ENCODE results near the gene ADH1A. TPM values are rescaled to one million over a fixed set of nuclear protein-coding genes. Genes with fewer than 3 reads are reported as not detected.

ADH1A gene
- not detected in 2 replicates for polyA plus RNA-seq (2013)

DNA sequence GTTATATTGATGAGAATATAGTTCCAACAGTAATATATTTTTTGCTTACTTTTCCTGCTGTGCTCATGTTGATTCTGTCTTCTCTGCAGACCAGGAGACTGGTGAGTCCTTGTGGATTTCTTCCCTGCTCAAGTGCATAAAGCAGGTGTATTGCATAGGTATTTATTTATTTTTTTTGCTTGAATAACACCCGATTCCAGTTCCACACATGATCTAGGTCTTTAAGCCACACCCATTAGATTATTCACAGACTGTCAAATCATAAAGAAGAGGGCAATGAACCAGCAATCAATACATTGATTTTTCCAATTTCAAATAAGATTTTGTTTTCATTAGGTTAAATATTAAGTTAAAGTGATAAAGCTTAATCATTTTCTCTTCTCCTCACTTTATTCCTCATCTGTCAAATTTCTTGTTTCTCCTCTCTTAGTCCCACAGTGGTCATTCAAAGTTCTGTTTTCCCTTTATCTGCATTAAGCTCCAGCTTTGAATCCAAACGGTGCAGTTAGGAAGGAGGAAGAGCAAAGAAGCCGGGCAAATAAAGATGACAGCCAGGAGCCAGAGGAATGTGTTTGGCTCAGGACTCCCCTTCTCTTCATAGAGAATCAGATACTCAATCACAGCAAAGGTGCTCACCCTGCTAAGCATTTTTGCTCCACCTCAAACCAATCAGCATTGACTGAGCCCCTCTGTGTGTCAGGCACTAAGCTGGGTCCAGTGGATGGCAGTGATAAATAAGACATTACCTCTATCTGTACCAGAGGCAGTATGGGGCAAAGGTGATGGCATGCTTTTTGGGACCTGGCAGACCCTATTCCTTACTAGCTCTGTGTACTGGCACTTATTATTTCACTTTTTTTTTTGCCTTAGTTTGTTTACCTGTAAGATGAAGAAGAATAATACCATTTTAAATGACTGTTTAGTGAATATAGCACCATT, at the start of gene ADH1A:
ADH1A (minus strand) TSS at position 138 of the 939 bp plus-strand sequence; CDS start at position 67, 71 bp downstream.
- H3K9me3 ChIP-seq (ENCODE audit: insufficient read depth, low read depth, low read length), result no peaks in the 10 kb centered on the region
- no CpG with 5 or more reads among the region's 3 CpGs for WGBS (ENCODE audit: extremely low coverage, insufficient coverage, insufficient read length)
- H3K4me3 ChIP-seq (ENCODE audit: low read depth, low read length), result no peak within 1 kb of the TSS
- H2BK5ac ChIP-seq (ENCODE audit: low read depth, low read length, poor library complexity), result no peak within 1 kb of the TSS
- H2AK5ac ChIP-seq (ENCODE audit: low read length), result no peak within 1 kb of the TSS
- no peak within 1 kb of the TSS for H3K9ac ChIP-seq (ENCODE audit: low read length)
- no peak within 1 kb of the TSS for H3K18ac ChIP-seq (ENCODE audit: low read length)
- no peak within 1 kb of the TSS for H2AFZ ChIP-seq (ENCODE audit: insufficient read depth, low read length, poor library complexity)
- no peak within 1 kb of the TSS for H4K91ac ChIP-seq (ENCODE audit: low read depth, low read length)
- H4K12ac ChIP-seq (ENCODE audit: low read depth, low read length), result no peak within 1 kb of the TSS
- no peak within 1 kb of the TSS for H3K23ac ChIP-seq (ENCODE audit: low read length)
- no peak within 1 kb of the TSS for H3K27ac ChIP-seq (ENCODE audit: low read depth, low read length)
- no peak for DNase-seq
- no peaks in the 10 kb centered on the region for H3K79me2 ChIP-seq (ENCODE audit: control insufficient read depth, insufficient read depth, low read length, poor library complexity)
- no peak within 1 kb of the TSS for H2BK120ac ChIP-seq (ENCODE audit: insufficient read depth, low read length, poor library complexity)
- H4K8ac ChIP-seq (ENCODE audit: low read depth, low read length), result no peak within 1 kb of the TSS
- H3K36me3 ChIP-seq (ENCODE audit: control insufficient read depth in 1 of 2, insufficient read depth in 2 of 2, low read length in 2 of 2), result no peaks in the 10 kb centered on the region
- no peak within 1 kb of the TSS for H3K4me2 ChIP-seq (ENCODE audit: low read length)
- H3K4me1 ChIP-seq (ENCODE audit: control insufficient read depth in 1 of 2, insufficient read depth in 2 of 2, low read length in 2 of 2), result no peaks in the 10 kb centered on the region
- no peak within 1 kb of the TSS for H3K14ac ChIP-seq (ENCODE audit: low read length)
- no peak within 1 kb of the TSS for H3K4ac ChIP-seq (ENCODE audit: low read depth, low read length)
- no peaks in the 10 kb centered on the region for H3K27me3 ChIP-seq (ENCODE audit: insufficient read depth, low read length)
- H2BK12ac ChIP-seq (ENCODE audit: low read length), result no peak within 1 kb of the TSS
- H3K79me1 ChIP-seq (ENCODE audit: low read length), result no peaks in the 10 kb centered on the region

DNA sequence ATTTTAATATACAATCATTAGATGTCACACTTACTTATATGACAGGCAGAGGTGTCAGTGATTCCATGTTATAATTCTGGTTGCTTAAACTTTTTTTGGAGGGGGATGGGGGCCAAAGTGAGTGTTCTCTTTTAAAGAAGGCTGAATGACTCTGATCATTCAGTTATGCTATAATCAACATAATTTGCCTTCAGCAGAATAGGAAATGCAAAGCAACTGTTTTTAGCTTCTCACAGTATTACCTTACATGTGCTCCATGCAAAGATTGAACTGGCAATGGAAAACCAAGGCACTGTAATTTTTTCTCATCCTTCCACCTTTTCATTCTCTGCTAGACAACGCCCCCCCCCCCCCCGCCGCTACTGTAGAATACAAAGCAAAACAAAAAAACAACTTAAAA, 48.4 kb upstream of the ADH1A start:
- Histone ChIP-seq H2BK5ac (ENCODE audit: low read depth, low read length, poor library complexity) (no peak overlapping the region), H4K8ac (ENCODE audit: low read depth, low read length) (no peak overlapping the region), H3K4me1 (ENCODE audit: control insufficient read depth in 1 of 2, insufficient read depth in 2 of 2, low read length in 2 of 2) (no peaks in the 10 kb centered on the region), H3K23ac (ENCODE audit: low read length) (no peak overlapping the region), H4K12ac (ENCODE audit: low read depth, low read length) (no peak overlapping the region), H3K27me3 (ENCODE audit: insufficient read depth, low read length) (no peaks in the 10 kb centered on the region), H2BK120ac (ENCODE audit: insufficient read depth, low read length, poor library complexity) (no peak overlapping the region), H3K4me3 (ENCODE audit: low read depth, low read length) (no peak overlapping the region), H3K79me2 (ENCODE audit: control insufficient read depth, insufficient read depth, low read length, poor library complexity) (no peaks in the 10 kb centered on the region), H4K91ac (ENCODE audit: low read depth, low read length) (no peak overlapping the region), H3K14ac (ENCODE audit: low read length) (no peak overlapping the region), H3K4me2 (ENCODE audit: low read length) (no peak overlapping the region), H2BK12ac (ENCODE audit: low read length) (no peak overlapping the region), H3K4ac (ENCODE audit: low read depth, low read length) (no peak overlapping the region), H2AFZ (ENCODE audit: insufficient read depth, low read length, poor library complexity) (no peak overlapping the region), H3K27ac (ENCODE audit: low read depth, low read length) (no peak overlapping the region), H3K18ac (ENCODE audit: low read length) (no peak overlapping the region), H3K9ac (ENCODE audit: low read length) (no peak overlapping the region), H3K9me3 (ENCODE audit: insufficient read depth, low read depth, low read length) (no peaks in the 10 kb centered on the region), H2AK5ac (ENCODE audit: low read length) (no peak overlapping the region), H3K79me1 (ENCODE audit: low read length) (no peaks in the 10 kb centered on the region), H3K36me3 (ENCODE audit: control insufficient read depth in 1 of 2, insufficient read depth in 2 of 2, low read length in 2 of 2) (no peaks in the 10 kb centered on the region)
- DNase-seq, result no peak
- no CpG with 5 or more reads among the region's 3 CpGs for WGBS (ENCODE audit: extremely low coverage, insufficient coverage, insufficient read length)

DNA sequence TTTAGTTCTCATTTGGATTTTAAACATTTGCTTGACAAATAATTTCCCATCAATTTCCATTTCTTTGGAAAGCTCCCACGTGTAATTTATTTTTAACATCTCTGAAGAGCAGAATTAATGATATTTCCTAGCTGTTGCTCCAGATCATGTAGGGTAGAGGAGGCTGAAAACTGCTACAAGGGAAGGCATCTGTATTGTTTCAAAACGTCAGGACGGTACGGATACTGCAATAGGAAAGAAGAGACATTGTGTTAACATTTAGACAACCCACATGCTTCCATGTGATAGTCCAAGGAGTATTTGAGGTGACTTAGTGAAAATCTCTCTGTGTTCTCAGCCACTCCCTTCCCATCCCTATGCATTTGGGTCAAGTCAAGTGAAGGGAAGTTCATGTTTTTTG, 45.8 kb upstream of the ADH1A start:
- Histone ChIP-seq H3K79me1 (ENCODE audit: low read length) (no peaks in the 10 kb centered on the region), H4K91ac (ENCODE audit: low read depth, low read length) (no peak overlapping the region), H2BK120ac (ENCODE audit: insufficient read depth, low read length, poor library complexity) (no peak overlapping the region), H4K8ac (ENCODE audit: low read depth, low read length) (no peak overlapping the region), H3K4ac (ENCODE audit: low read depth, low read length) (no peak overlapping the region), H3K4me2 (ENCODE audit: low read length) (no peak overlapping the region), H3K9ac (ENCODE audit: low read length) (no peak overlapping the region), H3K23ac (ENCODE audit: low read length) (no peak overlapping the region), H2BK5ac (ENCODE audit: low read depth, low read length, poor library complexity) (no peak overlapping the region), H3K9me3 (ENCODE audit: insufficient read depth, low read depth, low read length) (no peaks in the 10 kb centered on the region), H2AFZ (ENCODE audit: insufficient read depth, low read length, poor library complexity) (no peak overlapping the region), H3K36me3 (ENCODE audit: control insufficient read depth in 1 of 2, insufficient read depth in 2 of 2, low read length in 2 of 2) (no peaks in the 10 kb centered on the region), H4K12ac (ENCODE audit: low read depth, low read length) (no peak overlapping the region), H3K4me3 (ENCODE audit: low read depth, low read length) (no peak overlapping the region), H2BK12ac (ENCODE audit: low read length) (no peak overlapping the region), H3K79me2 (ENCODE audit: control insufficient read depth, insufficient read depth, low read length, poor library complexity) (no peaks in the 10 kb centered on the region), H3K4me1 (ENCODE audit: control insufficient read depth in 1 of 2, insufficient read depth in 2 of 2, low read length in 2 of 2) (no peaks in the 10 kb centered on the region), H2AK5ac (ENCODE audit: low read length) (no peak overlapping the region), H3K27me3 (ENCODE audit: insufficient read depth, low read length) (no peaks in the 10 kb centered on the region), H3K18ac (ENCODE audit: low read length) (no peak overlapping the region), H3K27ac (ENCODE audit: low read depth, low read length) (no peak overlapping the region), H3K14ac (ENCODE audit: low read length) (no peak overlapping the region)
- DNase-seq, result no peak
- WGBS (ENCODE audit: extremely low coverage, insufficient coverage, insufficient read length), result no CpG with 5 or more reads among the region's 4 CpGs

GRCh38 chr4:99334880-99335279, 44.1 kb upstream of the ADH1A start:
- no peaks in the 10 kb centered on the region for H3K4me1 ChIP-seq (ENCODE audit: control insufficient read depth in 1 of 2, insufficient read depth in 2 of 2, low read length in 2 of 2)
- H2AFZ ChIP-seq (ENCODE audit: insufficient read depth, low read length, poor library complexity), result no peak overlapping the region
- no peak overlapping the region for H4K8ac ChIP-seq (ENCODE audit: low read depth, low read length)
- H3K4ac ChIP-seq (ENCODE audit: low read depth, low read length), result no peak overlapping the region
- H3K9me3 ChIP-seq (ENCODE audit: insufficient read depth, low read depth, low read length), result no peaks in the 10 kb centered on the region
- H4K12ac ChIP-seq (ENCODE audit: low read depth, low read length), result no peak overlapping the region
- H3K27me3 ChIP-seq (ENCODE audit: insufficient read depth, low read length), result no peaks in the 10 kb centered on the region
- no peak overlapping the region for H3K27ac ChIP-seq (ENCODE audit: low read depth, low read length)
- DNase-seq, result no peak
- H2AK5ac ChIP-seq (ENCODE audit: low read length), result no peak overlapping the region
- no peak overlapping the region for H3K14ac ChIP-seq (ENCODE audit: low read length)
- no peak overlapping the region for H2BK12ac ChIP-seq (ENCODE audit: low read length)
- H2BK120ac ChIP-seq (ENCODE audit: insufficient read depth, low read length, poor library complexity), result no peak overlapping the region
- no peaks in the 10 kb centered on the region for H3K79me1 ChIP-seq (ENCODE audit: low read length)
- H3K9ac ChIP-seq (ENCODE audit: low read length), result peak overlapping the region; percentile 36
- H3K18ac ChIP-seq (ENCODE audit: low read length), result no peak overlapping the region
- H3K4me2 ChIP-seq (ENCODE audit: low read length), result no peak overlapping the region
- H3K23ac ChIP-seq (ENCODE audit: low read length), result no peak overlapping the region
- WGBS (ENCODE audit: extremely low coverage, insufficient coverage, insufficient read length), result no CpG with 5 or more reads among the region's 1 CpG
- no peak overlapping the region for H4K91ac ChIP-seq (ENCODE audit: low read depth, low read length)
- no peaks in the 10 kb centered on the region for H3K36me3 ChIP-seq (ENCODE audit: control insufficient read depth in 1 of 2, insufficient read depth in 2 of 2, low read length in 2 of 2)
- no peaks in the 10 kb centered on the region for H3K79me2 ChIP-seq (ENCODE audit: control insufficient read depth, insufficient read depth, low read length, poor library complexity)
- no peak overlapping the region for H2BK5ac ChIP-seq (ENCODE audit: low read depth, low read length, poor library complexity)
- H3K4me3 ChIP-seq (ENCODE audit: low read depth, low read length), result no peak overlapping the region

Data from trophoblast cell (in vitro differentiated cells and primary cell).